ENCODE data around the gene PPP2R3B.

The PPP2R3B gene

DNA sequence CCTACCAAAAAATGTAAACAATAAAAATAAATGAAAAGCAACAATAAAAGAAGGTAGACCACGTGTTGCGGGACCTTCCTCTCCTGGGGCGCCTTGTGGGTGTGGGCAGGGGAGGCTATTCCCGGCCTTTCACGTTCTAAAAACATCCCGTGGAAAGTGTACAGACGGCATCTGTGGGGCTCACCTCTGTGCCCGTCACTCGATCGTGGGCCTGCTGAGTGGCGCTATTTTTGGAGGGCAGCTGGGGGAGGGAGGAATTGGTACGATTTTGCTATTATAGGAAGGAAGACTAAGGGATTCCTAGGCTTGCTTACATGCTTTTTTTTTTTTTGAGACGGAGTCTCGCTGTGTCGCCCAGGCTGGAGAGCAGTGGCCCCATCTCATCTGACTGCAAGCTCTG is 13.6 kb upstream of the PPP2R3B start:
- intact Hi-C loops (cut with DNase I; ENCODE audit: low total_unique reads): no loop called here
- Histone ChIP-seq H3K9me3 (no peaks in the 10 kb centered on the region), H3K4me1 (no peaks in the 10 kb centered on the region), H3K27me3 (no peaks in the 10 kb centered on the region), H3K4me3 (no peak overlapping the region), H3K27ac (no peak overlapping the region), H3K36me3 (no peaks in the 10 kb centered on the region)
- TF ChIP-seq, protein P1, sequence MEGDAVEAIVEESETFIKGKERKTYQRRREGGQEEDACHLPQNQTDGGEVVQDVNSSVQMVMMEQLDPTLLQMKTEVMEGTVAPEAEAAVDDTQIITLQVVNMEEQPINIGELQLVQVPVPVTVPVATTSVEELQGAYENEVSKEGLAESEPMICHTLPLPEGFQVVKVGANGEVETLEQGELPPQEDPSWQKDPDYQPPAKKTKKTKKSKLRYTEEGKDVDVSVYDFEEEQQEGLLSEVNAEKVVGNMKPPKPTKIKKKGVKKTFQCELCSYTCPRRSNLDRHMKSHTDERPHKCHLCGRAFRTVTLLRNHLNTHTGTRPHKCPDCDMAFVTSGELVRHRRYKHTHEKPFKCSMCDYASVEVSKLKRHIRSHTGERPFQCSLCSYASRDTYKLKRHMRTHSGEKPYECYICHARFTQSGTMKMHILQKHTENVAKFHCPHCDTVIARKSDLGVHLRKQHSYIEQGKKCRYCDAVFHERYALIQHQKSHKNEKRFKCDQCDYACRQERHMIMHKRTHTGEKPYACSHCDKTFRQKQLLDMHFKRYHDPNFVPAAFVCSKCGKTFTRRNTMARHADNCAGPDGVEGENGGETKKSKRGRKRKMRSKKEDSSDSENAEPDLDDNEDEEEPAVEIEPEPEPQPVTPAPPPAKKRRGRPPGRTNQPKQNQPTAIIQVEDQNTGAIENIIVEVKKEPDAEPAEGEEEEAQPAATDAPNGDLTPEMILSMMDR (IDR thresholded peaks at IDR 0.05): no peak
- DNase-seq: no peak

DNA sequence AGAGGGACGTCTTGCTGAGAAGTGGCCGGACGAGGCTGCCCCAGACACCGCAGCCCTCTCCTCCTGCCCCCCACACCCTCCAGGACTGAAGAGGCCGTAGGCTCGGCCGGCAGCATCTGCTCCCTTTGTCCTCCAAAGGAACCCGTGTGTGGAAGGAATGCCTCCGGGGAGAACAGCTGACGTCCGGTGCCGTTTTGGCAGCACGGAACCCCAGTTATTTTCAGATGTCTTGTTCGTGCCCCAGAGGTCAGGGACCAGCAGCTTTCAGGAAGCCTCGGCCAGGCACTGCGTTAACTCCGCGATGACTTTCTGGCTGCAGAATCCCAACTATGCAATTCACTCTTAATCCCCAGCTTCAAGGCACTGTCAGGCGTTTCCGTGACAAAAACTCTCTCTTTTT is 10.9 kb upstream of the PPP2R3B start:
- Histone ChIP-seq H3K4me3 (no peak overlapping the region), H3K9me3 (no peaks in the 10 kb centered on the region), H3K27me3 (no peaks in the 10 kb centered on the region), H3K27ac (no peak overlapping the region), H3K36me3 (no peaks in the 10 kb centered on the region), H3K4me1 (no peaks in the 10 kb centered on the region)
- TF ChIP-seq, protein P1 (IDR thresholded peaks at IDR 0.05): no peak
- intact Hi-C loops (cut with DNase I; ENCODE audit: low total_unique reads): no loop called here
- no peak for DNase-seq

DNA sequence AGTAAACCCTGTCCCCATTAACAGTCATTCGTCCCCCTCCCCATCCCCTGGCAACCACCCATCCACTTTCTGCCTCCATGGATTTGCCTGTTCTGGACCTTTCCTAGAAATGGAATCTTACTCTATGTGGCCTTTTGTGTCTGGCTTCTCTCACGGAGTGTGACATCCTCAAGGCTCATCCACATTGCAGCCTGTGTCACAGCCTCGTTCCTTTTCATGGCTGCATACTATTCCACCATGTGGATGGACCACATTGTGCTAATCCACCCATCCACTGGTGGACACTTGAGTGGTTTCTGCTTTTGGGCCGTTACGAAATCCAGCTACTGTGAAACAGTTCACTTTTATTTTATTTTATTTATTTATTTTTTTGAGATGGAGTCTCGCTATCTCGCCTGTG is 8.1 kb upstream of the PPP2R3B start:
- H3K4me3 ChIP-seq: no peak overlapping the region
- H3K9me3 ChIP-seq: no peaks in the 10 kb centered on the region
- H3K27ac ChIP-seq: no peak overlapping the region
- H3K4me1 ChIP-seq: no peaks in the 10 kb centered on the region
- no peaks in the 10 kb centered on the region for H3K27me3 ChIP-seq
- no peak for DNase-seq
- no peaks in the 10 kb centered on the region for H3K36me3 ChIP-seq
- TF ChIP-seq, protein P1 (IDR thresholded peaks at IDR 0.05): no peak
- intact Hi-C loops (cut with DNase I; ENCODE audit: low total_unique reads): no loop called here

DNA sequence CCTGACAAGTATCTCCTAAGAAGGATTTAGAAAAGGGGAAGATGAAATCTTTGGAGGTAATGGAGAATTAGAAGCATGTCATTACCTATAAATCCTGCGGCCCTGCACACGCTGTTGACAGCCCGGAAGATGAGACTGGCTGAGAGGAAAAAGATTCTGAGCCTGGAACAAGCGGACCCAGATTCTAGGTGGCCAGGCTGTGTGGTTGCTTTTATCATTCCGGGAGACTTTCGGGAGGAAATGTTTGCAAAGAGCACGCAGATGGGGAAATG is 5.8 kb upstream of the PPP2R3B start:
- intact Hi-C loops (cut with DNase I; ENCODE audit: low total_unique reads): no loop called here
- TF ChIP-seq, protein P1 (IDR thresholded peaks at IDR 0.05): no peak
- Histone ChIP-seq H3K36me3 (no peaks in the 10 kb centered on the region), H3K4me1 (peaks cover 0 to 4% (median 2%) of the 10 kb centered on the region in 4 donors), H3K27ac (no peak overlapping the region), H3K9me3 (no peaks in the 10 kb centered on the region), H3K27me3 (no peaks in the 10 kb centered on the region), H3K4me3 (no peak overlapping the region)
- DNase-seq: no peak

DNA sequence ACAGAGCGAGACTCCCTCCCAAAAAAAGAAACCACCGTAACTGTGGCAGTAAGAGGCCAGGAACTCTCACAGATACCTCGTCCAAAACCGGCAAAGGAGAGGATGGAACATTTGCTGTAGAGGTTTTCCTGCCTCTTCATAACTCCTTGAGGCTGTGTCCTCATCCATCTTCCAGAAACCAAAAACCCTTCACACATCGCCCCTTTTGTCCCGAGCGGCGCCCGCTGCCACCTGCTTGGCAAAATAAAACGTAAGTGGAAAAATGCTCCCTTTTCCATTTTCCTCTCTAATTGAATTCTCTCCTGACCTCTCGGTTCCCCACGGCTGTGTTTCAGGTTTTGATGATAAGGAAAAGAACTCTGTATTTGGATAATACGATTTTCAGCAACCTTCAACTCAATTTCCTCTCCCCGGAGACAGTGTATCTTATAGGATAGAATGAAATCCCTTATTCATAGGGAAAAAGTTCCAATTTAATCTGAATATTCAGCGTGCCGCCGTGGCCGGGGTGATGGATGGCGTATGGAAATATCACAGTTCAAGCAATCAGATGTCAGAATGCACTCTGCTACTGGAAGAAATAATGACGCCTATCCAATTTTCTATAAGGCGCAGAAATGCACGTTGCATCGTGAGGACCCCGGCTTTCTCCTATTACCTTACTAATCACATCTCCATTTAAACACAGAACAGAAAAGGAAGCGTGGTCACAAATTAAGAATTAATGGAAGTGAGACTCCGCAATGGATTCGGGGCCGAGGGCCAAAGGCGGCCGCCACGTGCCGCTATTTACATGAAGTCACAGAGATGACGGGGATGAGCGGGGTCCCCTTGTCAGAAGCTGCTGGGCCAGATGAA is 5.2 kb upstream of the PPP2R3B start:
- TF ChIP-seq, protein P1 (IDR thresholded peaks at IDR 0.05): no peak
- Histone ChIP-seq H3K9me3 (no peaks in the 10 kb centered on the region), H3K4me3 (no peak overlapping the region), H3K27me3 (no peaks in the 10 kb centered on the region), H3K36me3 (no peaks in the 10 kb centered on the region), H3K4me1 (peaks cover 0 to 7% (median 3%) of the 10 kb centered on the region in 4 donors), H3K27ac (no peak overlapping the region)
- intact Hi-C loops (cut with DNase I; ENCODE audit: low total_unique reads): no loop called here
- no peak for DNase-seq

All from tibial artery (tissue), 4 donors.